ENCODE measurements around the gene TGFBR1. TPM values are rescaled to one million over a fixed set of nuclear protein-coding genes. Genes with fewer than 3 reads are reported as not detected.

Gene TGFBR1
- polyA plus RNA-seq, 1 of the 3 experiments (the other 2 are of a cell fraction) = 15.3 TPM

DNA sequence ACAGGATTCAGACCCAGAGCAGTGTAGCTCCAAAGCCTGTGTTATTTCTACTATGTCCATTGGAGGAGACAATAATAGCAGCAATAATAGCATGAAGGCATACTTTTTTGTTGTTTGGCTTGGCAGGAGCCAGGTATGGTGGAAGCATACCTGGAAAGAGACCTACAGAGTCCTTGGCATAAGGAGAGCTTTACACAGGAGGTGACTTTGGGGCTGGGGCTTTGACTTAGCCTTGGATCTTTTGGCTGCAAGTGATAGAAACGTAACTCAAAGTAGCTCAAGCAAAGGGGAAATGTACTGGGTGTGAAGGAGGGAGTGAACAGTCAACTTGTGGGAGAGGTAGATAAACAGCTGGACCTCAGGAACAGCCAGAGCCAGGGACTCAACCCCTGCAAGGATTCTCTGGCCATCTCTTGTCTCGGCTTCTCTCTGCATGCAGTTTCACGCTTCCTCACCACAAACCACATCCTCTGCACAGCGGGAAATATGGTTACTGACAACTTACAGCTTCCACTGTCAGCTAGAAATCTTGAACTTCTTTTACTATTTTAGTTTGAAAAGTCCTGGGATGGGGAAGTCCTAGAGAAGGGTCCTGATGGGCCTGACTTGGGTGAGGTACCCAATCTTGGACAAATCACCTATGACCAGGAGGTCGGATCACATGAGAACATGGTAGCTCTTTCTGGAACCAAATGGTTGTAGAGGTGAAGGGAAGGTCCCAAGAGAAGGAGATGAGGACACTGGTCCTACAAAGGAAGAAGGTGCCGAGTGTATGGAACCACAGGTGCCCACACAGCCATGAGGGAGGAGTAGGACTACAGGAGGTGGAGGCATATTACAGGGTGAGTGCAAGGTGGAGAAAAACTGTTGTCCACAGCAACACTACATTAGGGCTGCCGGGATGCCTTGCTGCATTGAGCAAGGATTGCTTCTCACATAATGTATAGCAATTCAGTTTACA is 47.0 kb upstream of the TGFBR1 start (continued):
- TF ChIP-seq, protein P1, sequence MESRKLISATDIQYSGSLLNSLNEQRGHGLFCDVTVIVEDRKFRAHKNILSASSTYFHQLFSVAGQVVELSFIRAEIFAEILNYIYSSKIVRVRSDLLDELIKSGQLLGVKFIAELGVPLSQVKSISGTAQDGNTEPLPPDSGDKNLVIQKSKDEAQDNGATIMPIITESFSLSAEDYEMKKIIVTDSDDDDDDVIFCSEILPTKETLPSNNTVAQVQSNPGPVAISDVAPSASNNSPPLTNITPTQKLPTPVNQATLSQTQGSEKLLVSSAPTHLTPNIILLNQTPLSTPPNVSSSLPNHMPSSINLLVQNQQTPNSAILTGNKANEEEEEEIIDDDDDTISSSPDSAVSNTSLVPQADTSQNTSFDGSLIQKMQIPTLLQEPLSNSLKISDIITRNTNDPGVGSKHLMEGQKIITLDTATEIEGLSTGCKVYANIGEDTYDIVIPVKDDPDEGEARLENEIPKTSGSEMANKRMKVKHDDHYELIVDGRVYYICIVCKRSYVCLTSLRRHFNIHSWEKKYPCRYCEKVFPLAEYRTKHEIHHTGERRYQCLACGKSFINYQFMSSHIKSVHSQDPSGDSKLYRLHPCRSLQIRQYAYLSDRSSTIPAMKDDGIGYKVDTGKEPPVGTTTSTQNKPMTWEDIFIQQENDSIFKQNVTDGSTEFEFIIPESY (IDR thresholded peaks at IDR 0.05; ENCODE audit: borderline replicate concordance, low read depth) = no peak
- TF ChIP-seq CHD2 (IDR thresholded peaks at IDR 0.05; ENCODE audit: low read length, partially characterized antibody) (no peak), TEAD4 (IDR thresholded peaks at IDR 0.05; ENCODE audit: borderline replicate concordance, insufficient read depth) (no peak), TAF1 (IDR thresholded peaks at IDR 0.05; ENCODE audit: borderline replicate concordance, low read depth, low read length) (no peak), FOSL2 (IDR thresholded peaks at IDR 0.05; ENCODE audit: borderline replicate concordance, low read depth) (no peak), MEF2A (IDR thresholded peaks at IDR 0.05; ENCODE audit: borderline replicate concordance, low read depth) (no peak)
- TF ChIP-seq, protein P2, sequence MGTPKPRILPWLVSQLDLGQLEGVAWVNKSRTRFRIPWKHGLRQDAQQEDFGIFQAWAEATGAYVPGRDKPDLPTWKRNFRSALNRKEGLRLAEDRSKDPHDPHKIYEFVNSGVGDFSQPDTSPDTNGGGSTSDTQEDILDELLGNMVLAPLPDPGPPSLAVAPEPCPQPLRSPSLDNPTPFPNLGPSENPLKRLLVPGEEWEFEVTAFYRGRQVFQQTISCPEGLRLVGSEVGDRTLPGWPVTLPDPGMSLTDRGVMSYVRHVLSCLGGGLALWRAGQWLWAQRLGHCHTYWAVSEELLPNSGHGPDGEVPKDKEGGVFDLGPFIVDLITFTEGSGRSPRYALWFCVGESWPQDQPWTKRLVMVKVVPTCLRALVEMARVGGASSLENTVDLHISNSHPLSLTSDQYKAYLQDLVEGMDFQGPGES (IDR thresholded peaks at IDR 0.05; ENCODE audit: low read depth, low read length) = no peak

DNA sequence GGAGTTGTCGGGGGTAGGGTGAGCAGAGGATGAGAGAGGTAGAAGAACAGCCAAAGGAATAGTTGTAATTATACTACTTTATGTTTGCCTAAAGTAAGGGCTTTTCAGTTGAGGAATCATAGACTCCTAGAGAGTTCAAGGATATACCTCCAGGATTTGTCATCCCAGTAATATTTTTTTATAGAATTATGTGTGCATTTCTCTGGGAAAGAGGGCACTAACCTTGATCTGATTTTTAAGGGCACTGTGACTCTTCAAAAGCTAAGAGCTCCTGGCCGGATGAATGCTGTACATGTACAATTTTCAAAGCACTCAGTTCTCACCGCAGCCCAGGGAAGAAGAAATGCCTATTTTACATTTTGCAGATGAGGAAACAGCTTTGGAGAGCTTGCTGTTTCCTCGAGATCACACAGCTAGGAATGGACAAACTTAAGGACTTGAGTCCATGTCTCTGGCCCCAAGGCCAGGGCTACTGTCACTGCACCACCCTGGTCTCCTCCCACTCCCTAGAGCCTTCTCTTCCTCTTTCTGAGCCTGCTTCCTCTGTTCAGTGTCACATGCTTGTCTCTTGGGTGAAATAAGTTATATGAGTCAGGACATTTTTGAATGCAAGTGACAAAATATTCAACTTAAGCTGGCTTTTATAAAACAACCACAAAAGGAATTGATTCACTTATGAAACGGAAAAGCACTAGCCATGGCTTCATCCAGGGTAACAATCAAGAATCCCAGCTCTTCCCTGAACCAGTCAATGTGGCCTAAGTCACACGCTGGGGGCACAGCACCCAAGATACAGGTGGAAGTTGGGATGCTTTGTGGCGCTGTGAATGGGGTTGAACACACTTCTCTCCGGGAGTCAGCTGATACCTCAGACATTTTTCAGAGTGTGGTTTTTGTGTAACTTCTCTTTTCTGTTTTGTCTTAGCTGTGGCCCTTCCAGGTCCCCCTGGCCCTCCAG is 45.7 kb upstream of the TGFBR1 start:
- 0 out of 2 replicates have a peak overlapping the region, but pooled peaks have one; percentile 21 for H2AFZ ChIP-seq (ENCODE audit: low read depth)
- DNase-seq = no peak
- TF ChIP-seq EP300 (IDR thresholded peaks at IDR 0.05; ENCODE audit: borderline replicate concordance in 1 of 2, low read depth in 1 of 2, low read length in 1 of 2) (no peak), FOXM1 (IDR thresholded peaks at IDR 0.05; ENCODE audit: low read depth) (no peak), NFIC (IDR thresholded peaks at IDR 0.05; ENCODE audit: borderline replicate concordance) (no peak), CHD2 (IDR thresholded peaks at IDR 0.05; ENCODE audit: low read length, partially characterized antibody) (no peak), JUND (IDR thresholded peaks at IDR 0.05) (no peak), TEAD4 (IDR thresholded peaks at IDR 0.05; ENCODE audit: borderline replicate concordance, insufficient read depth) (no peak), POLR2AphosphoS5 (IDR thresholded peaks at IDR 0.05; ENCODE audit: low read depth, low read length) (no peak), MEF2A (IDR thresholded peaks at IDR 0.05; ENCODE audit: borderline replicate concordance, low read depth) (no peak), GABPA (IDR thresholded peaks at IDR 0.05; ENCODE audit: low read depth) (no peak), FOSL2 (IDR thresholded peaks at IDR 0.05; ENCODE audit: borderline replicate concordance, low read depth) (no peak), FOXJ3 (CRISPR knock-in tag; IDR thresholded peaks at IDR 0.05) (no peak), TAF1 (IDR thresholded peaks at IDR 0.05; ENCODE audit: borderline replicate concordance, low read depth, low read length) (no peak)
- TF ChIP-seq, protein P3, sequence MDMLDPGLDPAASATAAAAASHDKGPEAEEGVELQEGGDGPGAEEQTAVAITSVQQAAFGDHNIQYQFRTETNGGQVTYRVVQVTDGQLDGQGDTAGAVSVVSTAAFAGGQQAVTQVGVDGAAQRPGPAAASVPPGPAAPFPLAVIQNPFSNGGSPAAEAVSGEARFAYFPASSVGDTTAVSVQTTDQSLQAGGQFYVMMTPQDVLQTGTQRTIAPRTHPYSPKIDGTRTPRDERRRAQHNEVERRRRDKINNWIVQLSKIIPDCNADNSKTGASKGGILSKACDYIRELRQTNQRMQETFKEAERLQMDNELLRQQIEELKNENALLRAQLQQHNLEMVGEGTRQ (IDR thresholded peaks at IDR 0.05; ENCODE audit: borderline replicate concordance, low read depth, low read length) = no peak
- TF ChIP-seq, protein P4, sequence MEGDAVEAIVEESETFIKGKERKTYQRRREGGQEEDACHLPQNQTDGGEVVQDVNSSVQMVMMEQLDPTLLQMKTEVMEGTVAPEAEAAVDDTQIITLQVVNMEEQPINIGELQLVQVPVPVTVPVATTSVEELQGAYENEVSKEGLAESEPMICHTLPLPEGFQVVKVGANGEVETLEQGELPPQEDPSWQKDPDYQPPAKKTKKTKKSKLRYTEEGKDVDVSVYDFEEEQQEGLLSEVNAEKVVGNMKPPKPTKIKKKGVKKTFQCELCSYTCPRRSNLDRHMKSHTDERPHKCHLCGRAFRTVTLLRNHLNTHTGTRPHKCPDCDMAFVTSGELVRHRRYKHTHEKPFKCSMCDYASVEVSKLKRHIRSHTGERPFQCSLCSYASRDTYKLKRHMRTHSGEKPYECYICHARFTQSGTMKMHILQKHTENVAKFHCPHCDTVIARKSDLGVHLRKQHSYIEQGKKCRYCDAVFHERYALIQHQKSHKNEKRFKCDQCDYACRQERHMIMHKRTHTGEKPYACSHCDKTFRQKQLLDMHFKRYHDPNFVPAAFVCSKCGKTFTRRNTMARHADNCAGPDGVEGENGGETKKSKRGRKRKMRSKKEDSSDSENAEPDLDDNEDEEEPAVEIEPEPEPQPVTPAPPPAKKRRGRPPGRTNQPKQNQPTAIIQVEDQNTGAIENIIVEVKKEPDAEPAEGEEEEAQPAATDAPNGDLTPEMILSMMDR (IDR thresholded peaks at IDR 0.05) = no peak
- TF ChIP-seq, protein P5, sequence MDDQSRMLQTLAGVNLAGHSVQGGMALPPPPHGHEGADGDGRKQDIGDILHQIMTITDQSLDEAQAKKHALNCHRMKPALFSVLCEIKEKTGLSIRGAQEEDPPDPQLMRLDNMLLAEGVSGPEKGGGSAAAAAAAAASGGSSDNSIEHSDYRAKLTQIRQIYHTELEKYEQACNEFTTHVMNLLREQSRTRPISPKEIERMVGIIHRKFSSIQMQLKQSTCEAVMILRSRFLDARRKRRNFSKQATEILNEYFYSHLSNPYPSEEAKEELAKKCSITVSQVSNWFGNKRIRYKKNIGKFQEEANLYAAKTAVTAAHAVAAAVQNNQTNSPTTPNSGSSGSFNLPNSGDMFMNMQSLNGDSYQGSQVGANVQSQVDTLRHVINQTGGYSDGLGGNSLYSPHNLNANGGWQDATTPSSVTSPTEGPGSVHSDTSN (IDR thresholded peaks at IDR 0.05) = no peak
- TF ChIP-seq, protein P6, sequence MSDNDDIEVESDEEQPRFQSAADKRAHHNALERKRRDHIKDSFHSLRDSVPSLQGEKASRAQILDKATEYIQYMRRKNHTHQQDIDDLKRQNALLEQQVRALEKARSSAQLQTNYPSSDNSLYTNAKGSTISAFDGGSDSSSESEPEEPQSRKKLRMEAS (IDR thresholded peaks at IDR 0.05; ENCODE audit: low read depth) = no peak

More for the DNA sequence above, 45.7 kb upstream of the TGFBR1 start:
- Histone ChIP-seq H3K27ac (ENCODE audit: low read depth in 2 of 2, low read length in 1 of 2) (0 out of 4 replicates have a peak overlapping the region, but pooled peaks of 1 of the 2 experiments have one; percentile 12), H3K9me3 (no peaks in the 10 kb centered on the region), H3K4me2 (no peak overlapping the region), H3K4me1 (ENCODE audit: control insufficient read depth in 1 of 2, insufficient read depth in 2 of 2, low read depth in 1 of 2, low read length in 1 of 2) (0 out of 4 replicates have a peak, but pooled peaks cover 0 to 4% of the 10 kb centered on the region in 2 experiments), H3K27me3 (ENCODE audit: insufficient read depth) (no peaks in the 10 kb centered on the region), H3K9me2 (no peaks in the 10 kb centered on the region), H3K4me3 (ENCODE audit: low read depth in 2 of 2, low read length in 1 of 2) (no peak overlapping the region), H3K79me2 (ENCODE audit: insufficient read depth) (no peaks in the 10 kb centered on the region), H3K9ac (no peak overlapping the region), H3K36me3 (replicated peaks in 1 of 2; ENCODE audit: control insufficient read depth in 1 of 2, insufficient read depth in 2 of 2, low read length in 1 of 2) (no peaks in the 10 kb centered on the region), H4K20me1 (ENCODE audit: insufficient read depth) (no peaks in the 10 kb centered on the region), H3F3A (replicated peaks; ENCODE audit: insufficient read depth) (no peaks in the 10 kb centered on the region)
- ChIA-PET CTCF (interaction anchor here (0.6 kb wide), 1 partner anchor 10 kb away, joined by 3 read pairs; no protein-coding TSS in a partner anchor), POLR2A (no interaction called here)
- WGBS (ENCODE audit: low lambda C conversion rate) = 55% methylated on average over 7 of the region's 8 CpGs
